Activated CD4-positive, CD25-positive, alpha-beta regulatory T cell (primary cell): ENCODE results near the gene ERICH2.

ENCODE experiments used
- DNase-seq, 4 experiments: peaks; one replicate each; lab custom pipeline; 2025; lab: John Stamatoyannopoulos, UW

ERICH2 gene

GRCh38 chr2:170842785-170843184 is 72.6 kb downstream of the ERICH2 start:
- DNase-seq = no peak

DNA sequence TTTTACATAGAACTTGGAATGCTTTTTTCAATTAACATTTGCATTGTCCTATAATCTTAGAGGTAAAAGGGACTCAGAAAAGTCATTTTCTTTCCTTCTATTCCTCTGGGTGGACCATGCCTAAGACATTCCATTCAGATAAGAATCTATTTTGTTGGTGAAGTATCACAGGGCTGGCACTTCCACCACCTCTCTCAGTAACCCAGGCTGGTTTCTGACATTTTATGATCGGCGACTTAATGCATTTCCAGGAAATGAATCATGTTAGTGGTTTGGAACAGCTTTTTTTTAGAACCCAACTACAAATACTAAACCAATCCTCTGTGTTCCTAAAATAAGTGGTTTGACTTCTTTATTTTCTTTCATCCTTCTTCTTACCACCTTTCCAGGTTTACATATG is 73.5 kb downstream of the ERICH2 start:
- DNase-seq = no peak

- no peak for DNase-seq
Observed at GRCh38 chr2:170845343-170845742, 75.2 kb downstream of the ERICH2 start.

- DNase-seq = no peak
Observed at GRCh38 chr2:170846314-170846713, 76.1 kb downstream of the ERICH2 start.

- DNase-seq = no peak
Observed at GRCh38 chr2:170847716-170848115, 77.5 kb downstream of the ERICH2 start.
